GM18526 (cell line): ENCODE results near the gene GLYR1.

Experiments used
- POLR2A ChIP-seq: IDR thresholded peaks from 3 replicates; pipeline ENCODE4 v1.6.1; 2011; ENCODE audit not compliant: insufficient read length; ENCODE audit errors: extremely low read depth

GLYR1 gene

DNA sequence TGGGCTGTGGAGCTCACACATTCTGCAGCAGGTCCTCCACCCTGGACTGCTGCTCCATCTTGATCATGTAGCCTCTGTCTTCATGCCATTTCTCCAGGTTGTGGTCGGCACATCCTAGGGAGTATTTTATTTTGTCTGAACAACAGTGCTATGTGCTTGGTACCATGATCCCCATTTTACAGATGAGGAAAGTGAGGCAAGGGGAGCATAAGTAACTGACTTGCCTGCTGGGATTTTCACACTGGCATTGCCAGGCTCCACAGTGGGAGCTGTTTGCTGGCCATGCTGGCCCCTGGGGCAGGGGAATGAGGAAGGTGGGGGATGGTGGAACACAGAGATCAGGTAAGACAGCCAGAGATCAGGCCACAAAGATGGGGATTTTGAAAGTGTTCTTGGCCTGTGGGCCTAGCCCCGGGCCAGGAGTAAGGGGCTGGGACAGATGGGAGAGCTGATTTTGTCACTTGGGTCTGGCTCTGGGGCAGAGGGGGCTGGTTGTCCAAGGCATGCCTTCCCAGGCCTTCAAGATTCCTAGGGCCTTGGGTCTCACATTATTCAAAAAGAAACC lies 70.9 kb downstream of the GLYR1 start:
- TF ChIP-seq POLR2A, result no peak

DNA sequence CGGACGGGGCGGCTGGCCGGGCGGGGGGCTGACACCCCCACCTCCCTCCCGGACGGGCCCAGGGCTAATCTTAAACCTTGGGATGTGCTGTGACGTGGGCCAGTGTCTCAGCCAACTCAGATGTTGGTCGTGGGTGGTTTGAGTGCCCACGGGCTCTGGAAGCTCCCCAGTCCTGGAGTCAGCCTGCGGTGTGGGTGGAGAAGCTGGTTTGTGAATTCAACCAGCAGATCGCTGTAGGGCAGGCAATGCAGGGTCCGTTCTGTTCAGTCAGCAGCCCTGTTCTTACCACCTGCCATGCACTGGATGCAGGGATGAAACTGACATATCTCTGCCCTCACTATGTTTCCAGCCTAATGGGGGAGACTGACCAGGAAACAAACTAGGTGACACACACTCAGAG lies 72.1 kb downstream of the GLYR1 start:
- no peak for TF ChIP-seq POLR2A

DNA sequence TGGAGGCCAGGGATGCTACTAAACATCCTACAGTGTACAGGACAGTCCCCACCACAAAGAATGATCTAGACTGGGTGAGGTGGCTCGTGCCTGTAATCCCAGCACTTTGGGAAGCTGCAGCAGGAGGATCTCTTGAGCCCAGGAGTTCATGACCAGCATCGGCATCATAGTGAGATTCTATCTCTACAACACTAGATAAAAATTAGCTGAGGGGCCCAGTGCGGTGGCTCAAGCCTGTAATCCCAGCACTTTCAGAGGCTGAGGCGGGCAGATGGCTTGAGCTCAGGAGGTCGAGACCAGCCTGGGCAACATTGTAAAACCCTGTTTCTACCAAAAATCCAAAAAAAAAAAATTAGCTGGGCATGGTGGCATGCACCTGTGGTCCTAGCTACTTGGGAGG lies 74.7 kb downstream of the GLYR1 start:
- no peak for TF ChIP-seq POLR2A

DNA sequence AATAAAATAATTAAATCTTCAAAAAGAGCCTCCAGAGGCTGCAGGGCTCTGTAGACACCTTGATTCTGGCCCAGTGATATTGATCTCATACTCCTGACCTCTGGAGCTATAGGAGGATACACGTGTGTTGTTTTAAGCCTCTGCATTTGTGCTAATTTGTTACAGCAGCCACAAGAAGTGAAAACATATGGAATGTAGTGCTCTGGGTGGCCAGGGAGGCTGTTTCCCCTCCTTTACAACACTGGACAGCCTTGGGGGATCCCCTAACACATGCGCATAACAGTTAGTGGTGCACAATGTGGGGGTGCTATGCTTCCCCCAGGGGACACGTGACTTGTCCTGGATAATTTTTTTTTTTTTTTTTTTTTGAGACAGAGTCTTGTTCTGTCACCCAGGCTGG lies 75.4 kb downstream of the GLYR1 start:
- no peak for TF ChIP-seq POLR2A

DNA sequence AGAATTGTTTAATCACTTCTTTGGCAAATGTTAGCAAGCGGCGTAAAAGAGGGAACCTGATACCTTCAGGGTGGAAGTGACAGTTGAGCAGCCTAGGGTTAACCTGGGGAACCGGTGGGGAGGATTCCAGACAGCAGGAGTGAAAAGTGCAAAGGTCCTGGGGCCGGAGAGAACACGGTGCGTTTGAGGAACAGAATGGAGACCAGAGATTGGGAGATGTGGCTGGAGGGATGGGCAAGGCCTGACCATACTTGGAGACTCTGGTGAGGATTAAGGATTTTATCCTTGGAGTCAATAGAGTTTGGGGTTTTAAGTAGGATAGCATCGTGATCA lies 77.8 kb downstream of the GLYR1 start:
- TF ChIP-seq POLR2A, result no peak

DNA sequence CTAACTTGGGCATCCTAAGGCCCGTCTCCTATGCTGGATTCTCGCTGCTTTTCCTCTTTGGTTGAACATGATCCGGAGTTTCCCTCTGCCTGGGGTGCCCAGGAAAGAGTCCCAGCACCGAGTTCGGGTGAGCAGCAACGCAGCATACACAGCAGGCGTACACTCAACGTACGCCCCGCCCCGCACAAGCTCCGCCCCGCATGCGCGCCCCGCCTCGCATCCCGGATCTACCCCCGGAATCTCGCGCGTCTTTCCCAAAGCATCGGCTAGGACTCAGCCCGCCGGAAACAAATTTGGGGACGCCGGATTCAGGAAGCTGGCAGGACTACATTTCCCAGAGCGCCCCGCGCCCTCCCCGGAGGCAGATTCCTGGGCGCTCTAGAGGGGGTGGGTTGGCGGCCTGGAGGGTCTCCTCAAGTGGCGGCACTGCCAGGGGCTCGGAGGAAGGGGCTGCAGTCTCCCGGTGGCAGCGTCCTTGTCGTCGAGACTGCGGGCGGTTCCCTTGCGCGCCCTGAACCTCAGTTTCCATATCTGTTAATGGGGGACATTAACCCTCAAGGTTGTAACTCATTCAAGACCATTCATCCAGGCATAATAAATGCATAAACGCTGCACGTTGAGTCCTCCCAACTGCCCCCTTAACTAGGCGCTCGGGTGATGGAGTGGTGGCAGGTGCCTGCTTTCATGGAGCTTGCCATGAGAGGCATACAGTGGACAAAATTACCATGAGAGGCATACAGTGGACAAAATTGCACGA lies 78.4 kb downstream of the GLYR1 start:
- peak; percentile 87 for TF ChIP-seq POLR2A

DNA sequence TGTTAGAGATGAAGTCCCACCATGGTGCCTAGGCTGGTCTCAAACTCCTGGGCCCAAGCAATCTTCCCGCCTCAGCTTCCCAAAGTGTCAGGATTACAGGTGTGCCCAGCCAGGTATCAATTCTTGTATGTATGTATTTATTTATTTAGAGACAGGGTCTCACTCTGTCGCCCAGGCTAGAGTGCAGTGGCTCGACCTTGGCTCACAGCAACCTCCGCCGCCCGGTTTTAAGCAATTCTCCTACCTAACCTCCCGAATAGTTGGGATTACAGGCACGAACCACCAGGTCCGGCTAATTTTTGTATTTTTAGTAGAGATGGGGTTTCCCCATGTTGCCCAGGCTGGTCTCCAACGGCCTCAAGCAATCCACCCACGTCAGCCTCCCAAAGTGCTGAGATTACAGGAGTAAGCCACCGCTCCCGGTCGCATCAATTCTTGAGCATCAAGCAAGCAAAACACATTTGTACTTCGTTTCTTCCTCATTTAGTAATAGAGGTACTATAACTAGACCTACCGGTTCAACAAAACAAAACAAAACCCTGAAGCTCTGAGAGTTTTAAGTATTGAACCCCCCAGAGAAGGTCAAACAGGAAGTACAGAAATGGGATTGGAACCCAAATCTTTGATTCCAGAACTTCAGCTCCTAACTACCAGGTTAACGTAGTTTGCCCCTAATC lies 79.1 kb downstream of the GLYR1 start:
- no peak for TF ChIP-seq POLR2A

DNA sequence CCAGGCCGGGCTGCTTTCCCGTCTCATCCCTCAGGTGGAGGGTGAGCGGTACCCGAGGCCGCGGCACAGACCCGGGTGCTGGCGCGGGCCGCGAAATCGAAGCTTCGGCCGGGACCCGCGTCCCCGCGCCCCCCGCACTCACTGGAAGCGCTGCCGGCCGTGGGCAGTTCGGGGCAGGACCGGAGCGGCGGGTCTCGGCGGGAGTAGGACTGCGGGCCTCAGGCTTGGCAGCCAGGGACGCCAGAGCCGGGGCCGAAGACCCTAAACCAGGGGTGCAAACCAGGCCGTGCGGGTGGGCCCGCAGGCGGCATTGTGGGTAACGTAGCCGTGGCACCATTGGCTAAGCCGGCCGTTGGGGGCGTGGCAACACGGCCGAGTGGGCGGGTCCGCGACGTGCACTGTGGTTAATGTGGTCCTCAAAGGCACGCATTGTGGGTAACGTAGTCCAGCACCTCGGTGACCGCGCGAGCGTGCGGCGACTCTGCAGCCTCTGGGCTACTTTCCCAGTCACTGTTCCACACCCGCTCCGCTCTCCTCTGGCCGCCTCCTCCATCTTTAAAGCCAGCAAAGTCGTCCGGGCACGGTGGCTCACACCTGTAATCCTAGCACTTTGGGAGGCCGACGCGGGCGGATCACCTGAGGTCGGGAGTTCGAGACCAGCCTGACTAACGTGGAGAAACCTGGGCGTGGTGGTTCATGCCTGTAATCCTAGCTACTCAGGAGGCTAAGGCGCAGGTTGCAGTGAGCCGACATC lies 80.0 kb downstream of the GLYR1 start, which contains the start of gene ZNF500:
ZNF500 (minus strand) TSS at position 288 of the 754 bp plus-strand sequence. CDS start 1,184 bp downstream, outside the sequence.
- TF ChIP-seq POLR2A, result peak; percentile 65

DNA sequence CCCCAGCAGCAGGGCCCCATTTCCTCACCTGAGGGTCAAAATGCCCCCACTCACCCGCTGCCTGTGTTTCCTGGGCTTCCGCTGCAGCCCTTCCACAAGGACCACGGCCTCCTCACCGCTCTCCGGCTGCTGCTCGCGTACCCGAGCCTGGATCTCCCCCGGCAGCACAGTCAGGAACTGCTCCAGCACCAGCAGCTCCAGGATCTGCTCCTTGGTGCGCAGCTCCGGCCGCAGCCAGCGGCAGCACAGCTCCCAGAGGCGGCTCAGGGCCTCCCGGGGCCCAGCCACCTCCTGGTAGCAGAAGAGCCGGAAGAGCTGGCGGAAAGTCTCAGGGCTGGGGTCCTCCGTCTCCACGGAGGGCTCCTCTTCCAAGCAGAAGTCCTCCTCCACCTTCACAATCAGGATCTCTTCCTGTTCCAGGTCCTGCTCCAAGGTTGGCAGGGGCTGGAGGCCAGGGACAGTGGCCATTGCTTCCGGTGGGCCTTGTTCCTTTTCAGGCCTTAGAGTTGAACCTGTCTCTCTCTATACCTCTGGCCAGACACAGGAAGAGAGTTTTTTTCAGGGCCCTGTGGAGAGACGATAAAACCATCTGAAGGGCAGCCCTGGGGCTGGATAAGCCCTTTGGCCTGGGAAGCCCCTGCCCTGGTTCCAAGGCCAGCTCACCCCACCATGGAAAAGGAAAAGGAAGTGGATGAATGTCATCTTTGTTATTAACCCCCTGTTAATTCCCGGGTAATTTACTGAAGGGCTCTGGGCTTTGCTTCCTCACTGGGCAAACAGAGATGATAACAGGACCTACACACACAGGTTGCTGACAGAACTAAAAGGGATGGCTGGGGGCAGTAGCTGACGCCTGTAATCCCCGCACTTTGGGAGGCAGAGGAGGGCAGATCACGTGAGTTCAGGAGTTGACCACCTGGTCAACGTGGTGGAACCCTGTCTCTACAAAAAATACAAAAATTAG lies 81.3 kb downstream of the GLYR1 start:
- TF ChIP-seq POLR2A, result no peak

DNA sequence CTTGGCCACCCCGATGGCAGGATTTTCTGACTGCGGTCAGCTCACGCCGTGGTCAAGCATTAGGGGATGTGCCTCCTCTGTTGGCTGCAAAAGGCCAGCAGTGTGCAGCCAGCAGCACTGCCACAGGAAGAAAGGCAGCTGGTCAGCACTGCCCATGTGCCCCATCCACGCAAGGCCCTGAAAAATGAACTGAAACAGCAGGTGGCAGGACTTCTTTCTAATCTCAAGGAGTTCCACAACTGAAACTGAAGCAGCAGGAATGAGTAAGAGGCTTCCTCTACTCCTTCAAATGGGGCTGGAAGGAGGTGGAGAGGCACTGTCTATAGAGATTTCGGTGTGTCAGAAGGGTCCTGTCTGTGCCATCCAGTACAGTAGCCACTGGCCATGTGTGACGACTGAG lies 83.3 kb downstream of the GLYR1 start:
- no peak for TF ChIP-seq POLR2A

DNA sequence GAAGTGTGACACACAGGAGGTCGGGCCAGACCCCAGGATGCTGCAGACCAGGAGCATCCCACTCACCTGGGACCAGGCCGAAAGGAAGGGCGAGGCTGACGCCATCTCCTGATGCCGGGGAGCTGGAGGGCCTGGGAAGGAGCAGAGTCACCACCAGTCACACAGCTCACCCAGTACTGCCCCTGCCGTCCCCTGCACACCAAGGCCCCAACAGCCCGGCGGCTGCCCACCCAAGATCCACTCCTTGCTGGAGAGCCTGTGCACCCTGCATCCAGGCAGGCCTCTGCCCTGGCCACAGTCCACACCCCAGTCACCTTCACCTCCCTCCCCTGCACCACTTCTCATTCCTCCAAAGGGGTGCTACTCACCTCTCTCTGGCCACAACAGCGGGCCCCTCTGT lies 84.9 kb downstream of the GLYR1 start:
- no peak for TF ChIP-seq POLR2A

DNA sequence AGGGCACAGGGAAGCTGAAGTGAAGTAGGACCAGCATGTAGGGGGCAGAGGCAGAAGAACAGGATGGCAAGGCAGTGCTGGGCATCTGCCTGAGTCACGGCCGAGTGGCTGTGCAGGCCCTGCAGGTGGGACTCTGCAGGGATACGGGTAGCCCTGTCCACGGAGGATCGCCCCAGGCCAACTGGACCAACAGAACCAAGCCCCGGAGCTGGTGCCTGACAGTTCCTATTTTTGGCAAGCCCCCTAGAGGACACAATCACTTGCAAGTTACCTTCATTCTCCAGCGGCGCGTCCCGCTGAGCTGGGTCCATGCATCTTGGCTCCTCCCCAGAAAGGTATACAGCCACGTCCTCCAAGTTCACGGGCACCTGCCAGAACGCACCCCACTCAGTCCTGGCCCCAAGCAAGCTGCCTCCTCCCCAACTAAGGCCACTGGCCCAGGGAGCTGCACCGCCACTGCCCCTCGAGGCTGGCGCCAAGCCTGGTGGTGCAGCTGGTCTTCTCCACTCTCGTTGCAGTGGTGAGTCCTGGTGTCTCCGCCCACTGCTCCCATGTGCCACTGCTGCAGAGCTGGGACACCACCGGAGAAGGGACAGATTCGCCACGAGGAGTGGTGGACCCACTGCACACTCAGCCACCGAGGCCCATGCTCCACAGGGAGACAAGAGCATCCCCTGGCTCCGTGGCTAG lies 86.7 kb downstream of the GLYR1 start:
- TF ChIP-seq POLR2A, result no peak

DNA sequence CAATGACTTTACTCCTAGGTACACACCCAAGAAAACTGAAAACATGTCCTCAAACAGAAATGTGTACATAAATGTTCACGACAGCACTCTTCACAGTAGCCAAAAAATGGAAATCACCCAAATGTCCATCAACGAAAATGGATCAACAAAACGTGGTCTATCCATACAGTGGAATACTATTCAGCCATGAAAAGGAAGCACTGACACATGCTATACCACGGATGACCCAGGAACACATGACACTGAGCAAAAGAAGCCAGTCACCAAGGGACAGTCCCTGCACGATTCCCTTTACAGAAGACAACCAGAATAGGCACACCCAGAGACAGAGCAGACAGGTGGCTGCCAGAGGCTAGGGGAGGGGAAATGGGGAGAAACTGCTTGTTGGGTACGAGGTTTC lies 91.4 kb downstream of the GLYR1 start:
- no peak for TF ChIP-seq POLR2A

DNA sequence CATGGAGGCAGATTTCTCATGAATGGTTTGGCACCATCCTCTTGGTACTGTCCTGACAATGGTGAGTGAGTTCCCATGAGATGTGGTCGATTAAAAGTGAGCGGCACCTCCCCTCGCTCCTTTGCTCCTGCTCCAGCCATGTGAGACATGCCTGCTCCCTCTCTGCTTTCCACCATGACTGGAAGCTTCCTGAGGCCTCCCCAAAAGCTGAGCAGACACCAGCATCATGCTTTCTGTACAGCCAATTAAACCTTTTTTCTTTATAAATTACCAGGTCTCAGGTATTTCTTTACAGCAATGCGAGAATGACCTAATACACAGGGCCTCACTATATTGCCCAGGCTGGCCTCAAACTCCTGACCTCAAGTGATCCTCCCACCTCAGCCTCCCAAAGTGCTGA lies 92.2 kb downstream of the GLYR1 start:
- no peak for TF ChIP-seq POLR2A
